Progenitor cell of endocrine pancreas (in vitro differentiated cells): Measurements from ENCODE around the gene CDH4. TPM values are rescaled to one million over a fixed set of nuclear protein-coding genes. Genes with fewer than 3 reads are reported as not detected.

Source experiments
- DNase-seq: peaks from one replicate; pipeline ENCODE4 v3.0.0; 2021; ENCODE audit warnings: low spot score; ENCODE audit not compliant: unreplicated experiment
- H3K27ac Mint-ChIP-seq: 2 replicates; pipeline ENCODE4 v1.8.0; 2021; ENCODE audit warnings: mild to moderate bottlenecking, moderate library complexity, mixed read lengths
- H3K27me3 Mint-ChIP-seq: 2 replicates; pipeline ENCODE4 v1.8.0; 2021; ENCODE audit warnings: mixed read lengths
- H3K36me3 Mint-ChIP-seq: 2 replicates; pipeline ENCODE4 v1.8.0; 2022; ENCODE audit warnings: mixed read lengths; ENCODE audit not compliant: insufficient read depth
- H3K4me1 Mint-ChIP-seq: 2 replicates; pipeline ENCODE4 v1.8.0; 2021; ENCODE audit warnings: low read depth, mixed read lengths
- H3K4me3 Mint-ChIP-seq: 2 replicates; pipeline ENCODE4 v1.8.0; 2021; ENCODE audit warnings: low read depth, mild to moderate bottlenecking, moderate library complexity, mixed read lengths
- H3K9me3 Mint-ChIP-seq: 2 replicates; pipeline ENCODE4 v1.8.0; 2021; ENCODE audit warnings: low read depth, mixed read lengths
- total RNA-seq: library from RNA; stranded (reverse); gene quantifications from 2 replicates; pipeline ENCODE4 v1.2.1, GENCODE V29; 2021
- TF ChIP-seq, protein P1 (sequence below): fragments of 200-600 bp; sonication (generic); IDR thresholded peaks from one replicate; pipeline ENCODE4 v1.5.0; 2021; ENCODE audit warnings: antibody characterized with exemption, mild to moderate bottlenecking; ENCODE audit not compliant: unreplicated experiment

Gene CDH4
- total RNA-seq, 1 donor from 2014 or later, result 0.43 TPM

DNA sequence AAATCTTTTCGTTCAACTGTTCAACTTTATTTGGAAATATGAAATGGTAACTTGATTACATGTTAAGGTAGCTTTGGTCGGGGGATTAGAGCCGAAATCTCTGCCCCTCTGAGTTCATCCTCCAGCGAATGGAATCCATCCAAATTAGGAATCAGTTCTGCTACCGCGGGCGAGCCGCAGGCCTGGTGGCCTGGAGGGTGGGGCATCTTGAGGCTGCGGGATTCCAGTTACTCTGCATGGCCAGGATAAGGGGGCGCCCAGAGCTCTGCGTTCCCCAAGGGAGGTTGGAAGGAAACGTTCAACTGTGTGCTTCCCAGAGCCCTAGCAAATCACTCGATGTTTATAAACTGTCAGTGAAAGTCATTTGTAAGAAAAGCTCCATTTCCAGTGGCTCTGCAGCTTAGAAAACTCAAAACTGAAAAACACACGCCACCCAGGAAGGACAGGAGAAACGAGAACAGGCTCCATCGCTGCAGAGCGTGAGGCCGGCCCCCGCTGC lies 551.4 kb downstream of the CDH4 start:
- H3K27me3 Mint-ChIP-seq, result peaks cover 13% of the 10 kb centered on the region
- H3K27ac Mint-ChIP-seq, result no peak overlapping the region
- no peak overlapping the region for H3K4me3 Mint-ChIP-seq
- TF ChIP-seq, protein P1, sequence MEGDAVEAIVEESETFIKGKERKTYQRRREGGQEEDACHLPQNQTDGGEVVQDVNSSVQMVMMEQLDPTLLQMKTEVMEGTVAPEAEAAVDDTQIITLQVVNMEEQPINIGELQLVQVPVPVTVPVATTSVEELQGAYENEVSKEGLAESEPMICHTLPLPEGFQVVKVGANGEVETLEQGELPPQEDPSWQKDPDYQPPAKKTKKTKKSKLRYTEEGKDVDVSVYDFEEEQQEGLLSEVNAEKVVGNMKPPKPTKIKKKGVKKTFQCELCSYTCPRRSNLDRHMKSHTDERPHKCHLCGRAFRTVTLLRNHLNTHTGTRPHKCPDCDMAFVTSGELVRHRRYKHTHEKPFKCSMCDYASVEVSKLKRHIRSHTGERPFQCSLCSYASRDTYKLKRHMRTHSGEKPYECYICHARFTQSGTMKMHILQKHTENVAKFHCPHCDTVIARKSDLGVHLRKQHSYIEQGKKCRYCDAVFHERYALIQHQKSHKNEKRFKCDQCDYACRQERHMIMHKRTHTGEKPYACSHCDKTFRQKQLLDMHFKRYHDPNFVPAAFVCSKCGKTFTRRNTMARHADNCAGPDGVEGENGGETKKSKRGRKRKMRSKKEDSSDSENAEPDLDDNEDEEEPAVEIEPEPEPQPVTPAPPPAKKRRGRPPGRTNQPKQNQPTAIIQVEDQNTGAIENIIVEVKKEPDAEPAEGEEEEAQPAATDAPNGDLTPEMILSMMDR, result no peak
- no peaks in the 10 kb centered on the region for H3K9me3 Mint-ChIP-seq
- no peaks in the 10 kb centered on the region for H3K36me3 Mint-ChIP-seq
- DNase-seq, result no peak
- H3K4me1 Mint-ChIP-seq, result peaks cover 2% of the 10 kb centered on the region

DNA sequence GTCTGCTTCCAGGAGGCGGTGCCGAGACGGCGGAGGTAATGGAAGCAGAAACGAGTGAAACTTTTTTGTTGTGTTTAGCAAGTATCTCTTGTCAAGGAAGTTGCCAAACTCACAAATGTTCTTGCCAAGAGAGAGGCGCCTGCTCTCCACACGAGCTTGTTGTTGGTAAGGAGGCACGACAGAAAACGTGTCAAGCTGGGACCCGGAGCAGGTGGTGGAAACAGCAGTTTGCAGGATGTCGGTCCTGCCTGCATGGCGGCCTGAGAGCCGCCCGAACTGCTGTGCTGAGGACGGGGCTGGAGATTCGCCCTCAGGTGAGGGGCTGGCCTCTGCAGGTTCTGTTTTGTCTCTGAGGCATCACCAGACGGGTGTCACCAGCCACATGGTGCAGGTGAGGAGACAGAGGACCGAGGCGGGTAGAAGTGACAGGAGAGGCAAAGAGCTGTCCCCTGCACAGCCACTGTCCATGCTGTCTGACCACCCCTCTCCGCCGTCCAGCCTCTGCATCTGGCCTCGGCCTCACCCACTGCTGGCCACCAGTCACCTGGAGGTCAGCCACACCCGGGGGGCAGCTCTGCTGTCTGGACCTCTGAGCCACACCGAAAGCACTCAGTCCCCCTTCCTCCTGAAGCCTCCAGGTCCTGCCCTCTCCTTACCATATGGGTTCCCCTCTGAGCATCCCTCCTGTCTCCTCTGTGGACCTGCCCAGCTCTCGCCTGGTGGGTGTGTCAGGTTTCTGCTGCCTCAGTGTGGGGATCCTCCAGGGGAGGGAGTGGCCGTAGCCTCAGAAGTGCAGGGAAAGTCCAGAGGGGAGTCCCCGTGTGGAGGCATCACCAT lies 552.1 kb downstream of the CDH4 start:
- Mint-ChIP-seq H3K9me3 (no peaks in the 10 kb centered on the region), H3K36me3 (no peaks in the 10 kb centered on the region)
- no peak for DNase-seq

DNA sequence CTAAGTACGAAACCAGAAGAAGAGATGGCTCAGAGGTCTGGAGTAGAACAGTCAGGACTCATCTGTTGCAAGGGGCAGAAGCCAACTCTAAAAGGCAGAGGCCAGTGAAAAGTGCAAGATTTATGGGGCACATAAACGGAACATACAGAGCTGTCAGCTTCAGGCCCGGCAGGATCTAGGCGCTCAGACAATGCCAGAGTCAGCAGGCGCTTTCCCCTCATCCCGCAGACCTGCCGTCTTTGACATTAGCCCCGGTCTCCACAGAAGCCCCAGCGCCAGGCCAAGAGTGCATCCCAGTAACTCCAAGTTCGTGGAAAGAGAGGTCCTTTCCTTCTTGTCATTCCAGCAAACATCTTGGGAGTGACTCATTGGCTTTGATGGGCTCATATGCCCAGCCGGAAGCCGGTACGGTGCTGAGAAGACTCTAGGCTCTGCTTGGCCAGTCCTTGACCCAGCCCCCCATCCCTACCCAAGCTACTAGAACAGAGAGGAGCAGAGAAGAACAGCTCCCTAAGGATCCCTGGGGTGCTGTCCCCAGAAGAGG lies 552.8 kb downstream of the CDH4 start:
- DNase-seq, result no peak
- Mint-ChIP-seq H3K27me3 (peaks cover 13% of the 10 kb centered on the region), H3K4me3 (no peak overlapping the region)

More for the DNA sequence above, 552.1 kb downstream of the CDH4 start:
- Mint-ChIP-seq H3K27ac (no peak overlapping the region), H3K4me1 (peaks cover 4% of the 10 kb centered on the region), H3K4me3 (no peak overlapping the region), H3K27me3 (peaks cover 13% of the 10 kb centered on the region)
- TF ChIP-seq, protein P1, result no peak

DNA sequence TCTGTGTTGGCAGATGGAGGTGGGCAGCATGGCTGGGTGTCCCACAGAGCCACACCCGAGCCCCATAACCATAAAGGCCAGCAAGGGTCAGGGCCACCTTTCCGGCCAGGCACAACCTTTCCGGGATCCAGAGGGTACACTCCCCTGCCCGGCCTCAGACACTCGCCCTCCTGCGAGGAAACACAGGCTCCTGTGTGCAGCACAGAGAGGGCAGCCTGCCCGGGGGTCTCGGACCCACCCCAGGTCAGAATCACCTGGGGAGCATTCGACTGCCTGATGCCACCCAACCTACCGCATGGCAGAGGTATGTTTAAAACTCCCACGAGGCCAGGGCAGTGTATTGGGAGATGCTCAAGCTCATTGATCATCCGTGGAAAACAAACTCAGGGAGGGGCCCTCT lies 553.3 kb downstream of the CDH4 start:
- Mint-ChIP-seq H3K27me3 (peaks cover 13% of the 10 kb centered on the region), H3K9me3 (no peaks in the 10 kb centered on the region), H3K27ac (no peak overlapping the region), H3K36me3 (no peaks in the 10 kb centered on the region), H3K4me1 (peaks cover 4% of the 10 kb centered on the region), H3K4me3 (no peak overlapping the region)
- TF ChIP-seq, protein P1, result no peak
- DNase-seq, result no peak

More for the DNA sequence above, 552.8 kb downstream of the CDH4 start:
- Mint-ChIP-seq H3K27ac (no peak overlapping the region), H3K9me3 (no peaks in the 10 kb centered on the region), H3K4me1 (peaks cover 4% of the 10 kb centered on the region), H3K36me3 (no peaks in the 10 kb centered on the region)
- TF ChIP-seq, protein P1, result no peak

DNA sequence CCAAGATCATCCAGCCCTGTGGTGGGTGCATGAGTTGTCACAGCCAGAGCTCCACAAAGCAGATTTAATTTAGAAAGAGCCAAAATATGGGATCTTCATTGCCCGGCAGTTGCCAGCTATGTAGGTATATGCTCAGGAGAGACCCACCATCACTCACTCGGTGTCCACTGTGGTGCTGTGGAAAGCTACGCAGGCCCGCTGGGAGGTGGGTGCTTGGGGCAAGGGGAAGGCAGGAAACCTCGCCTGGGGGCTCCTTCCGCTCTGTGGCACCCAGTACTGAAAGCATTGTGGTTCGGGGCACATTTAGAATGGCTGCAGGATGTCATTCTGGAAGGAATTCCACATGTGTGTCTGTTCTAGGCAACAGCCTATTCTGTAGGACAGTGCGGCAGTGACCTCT lies 553.7 kb downstream of the CDH4 start:
- no peak for DNase-seq
- no peaks in the 10 kb centered on the region for H3K9me3 Mint-ChIP-seq
- H3K4me1 Mint-ChIP-seq, result peaks cover 4% of the 10 kb centered on the region
- no peak overlapping the region for H3K4me3 Mint-ChIP-seq
- no peak overlapping the region for H3K27ac Mint-ChIP-seq
- peaks cover 14% of the 10 kb centered on the region for H3K27me3 Mint-ChIP-seq
- H3K36me3 Mint-ChIP-seq, result no peaks in the 10 kb centered on the region
- TF ChIP-seq, protein P1, result no peak
